PC-3 (cell line): ENCODE results near the gene ADD1. TPM values are rescaled to one million over a fixed set of nuclear protein-coding genes. Genes with fewer than 3 reads are reported as not detected.

Experiments used
- ATAC-seq: fragments of 200-7000 bp; cut with Tn5 transposase; 2 replicates; pipeline ENCODE4 v1.9.1; 2020; ENCODE audit warnings: mild to moderate bottlenecking, moderate library complexity
- BruUV-seq: library from RNA; stranded (reverse); fragments of 400-500 nt; replicated peaks from 2 replicates; lab custom pipeline; 2021; lab: Mats Ljungman, UMichigan
- CTCF ChIA-PET: fragments of 300-600 bp; sonication (Branson Sonifier 250); formaldehyde crosslinking; loops from one replicate; lab custom pipeline; 2022; ENCODE audit warnings: antibody characterized with exemption; lab: Charles Lee
- POLR2A ChIA-PET: fragments of 300-600 bp; sonication (Branson Sonifier 250); formaldehyde crosslinking; loops from one replicate; lab custom pipeline; 2022; ENCODE audit warnings: antibody characterized with exemption; ENCODE audit not compliant: unreplicated experiment; lab: Charles Lee
- DNase-seq: peaks from one replicate; pipeline ENCODE4 v3.0.0-alpha.2; 2015
- H2AFZ ChIP-seq: fragments of 300-600 bp; sonication (generic); 2 replicates; pipeline ENCODE4 v1.6.0; 2016; ENCODE audit warnings: antibody characterized with exemption, low read length
- H3F3A ChIP-seq: fragments of 300-600 bp; sonication (generic); one replicate; pipeline ENCODE4 v1.6.0; 2017; ENCODE audit warnings: antibody characterized with exemption, low read length, control low read depth, mild to moderate bottlenecking; ENCODE audit not compliant: unreplicated experiment
- H3K27ac ChIP-seq: fragments of 300-600 bp; sonication (generic); 2 replicates; pipeline ENCODE4 v1.5.1; 2016; ENCODE audit warnings: mild to moderate bottlenecking, low read length
- H3K27me3 ChIP-seq: fragments of 300-600 bp; sonication (generic); 2 replicates; pipeline ENCODE4 v1.6.1; 2016; ENCODE audit warnings: low read length, mixed read lengths
- H3K36me3 ChIP-seq: fragments of 300-600 bp; sonication (generic); 2 replicates; pipeline ENCODE4 v1.6.1; 2016; ENCODE audit warnings: low read depth, mixed run types, low read length, mixed read lengths
- H3K4me1 ChIP-seq: fragments of 300-600 bp; sonication (generic); 2 replicates; pipeline ENCODE4 v1.5.1; 2016; ENCODE audit warnings: low read length; ENCODE audit not compliant: insufficient read depth
- H3K4me2 ChIP-seq: fragments of 300-600 bp; sonication (generic); 2 replicates; pipeline ENCODE4 v1.6.0; 2016; ENCODE audit warnings: low read length
- H3K4me3 ChIP-seq: fragments of 300-600 bp; sonication (generic); 2 replicates; pipeline ENCODE4 v1.5.1; 2016; ENCODE audit warnings: mild to moderate bottlenecking, low read length, mixed read lengths
- H3K79me2 ChIP-seq: fragments of 300-600 bp; sonication (generic); 2 replicates; pipeline ENCODE4 v1.6.1; 2017; ENCODE audit warnings: low read length, mixed read lengths
- H3K9ac ChIP-seq: fragments of 300-600 bp; sonication (generic); 2 replicates; pipeline ENCODE4 v1.6.0; 2016; ENCODE audit warnings: mild to moderate bottlenecking, low read length
- H3K9me2 ChIP-seq: fragments of 300-600 bp; sonication (generic); replicated peaks from 2 replicates; pipeline ENCODE4 v1.6.1; 2016; ENCODE audit warnings: mixed run types, low read length, mixed read lengths
- H3K9me3 ChIP-seq: fragments of 300-600 bp; sonication (generic); 2 replicates; pipeline ENCODE4 v1.6.1; 2016; ENCODE audit warnings: low read length, mixed read lengths
- H4K20me1 ChIP-seq: fragments of 300-600 bp; sonication (generic); 2 replicates; pipeline ENCODE4 v1.6.1; 2016; ENCODE audit warnings: low read length, mixed read lengths
- EZH2 ChIP-seq: fragments of 300-600 bp; sonication (generic); IDR thresholded peaks from one replicate; pipeline ENCODE4 v1.6.1; 2017; ENCODE audit warnings: antibody characterized with exemption, mild to moderate bottlenecking, low read length; ENCODE audit not compliant: unreplicated experiment
- EZH2phosphoT487 ChIP-seq: fragments of 300-600 bp; sonication (generic); IDR thresholded peaks from 2 replicates; pipeline ENCODE4 v1.6.1; 2018; ENCODE audit warnings: mild to moderate bottlenecking, antibody characterized with exemption, low read length, borderline replicate concordance
- intact Hi-C: fragments of 100-400 bp; cut with micrococcal nuclease; formaldehyde crosslinking; loops from 2 replicates; pipeline ENCODE4 v1.9.0; 2023
- total RNA-seq: library from RNA; depleted of rRNA; stranded (reverse); fragments of >200 nt; gene quantifications from 2 replicates; pipeline ENCODE4 v1.2.3, GENCODE V29; 2014
- TF ChIP-seq, protein P1 (sequence below): fragments of 300-600 bp; sonication (generic); conservative IDR thresholded peaks from 2 replicates; pipeline ENCODE4 v1.5.1; 2017; ENCODE audit warnings: antibody characterized with exemption, low read depth, mild to moderate bottlenecking, low read length

Gene ADD1
- total RNA-seq, 1 experiment from 2014 or later, result 118 TPM

DNA sequence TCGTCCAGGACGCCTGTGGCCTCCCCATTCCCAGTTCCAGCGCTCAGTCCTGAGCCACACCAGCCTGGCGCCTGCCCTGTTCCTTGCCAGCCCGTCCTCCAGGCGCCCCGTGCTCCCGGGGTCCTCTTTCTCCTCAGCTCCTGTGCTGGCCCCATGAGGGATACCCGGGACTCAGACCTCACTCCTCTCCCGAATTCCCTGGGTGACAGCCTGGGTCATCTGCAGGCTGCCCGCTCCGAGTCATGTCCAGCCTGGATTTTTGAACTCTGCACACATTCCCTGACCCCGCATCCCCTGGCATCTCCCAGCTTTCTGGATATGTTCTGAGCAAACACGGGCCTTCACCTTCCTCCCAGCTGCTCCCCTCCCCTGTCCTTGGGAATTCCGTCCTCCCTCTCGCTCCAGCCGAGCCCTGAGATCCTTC is 14.9 kb upstream of the ADD1 start:
- intact Hi-C loops, result no loop called here
- TF ChIP-seq, protein P1, sequence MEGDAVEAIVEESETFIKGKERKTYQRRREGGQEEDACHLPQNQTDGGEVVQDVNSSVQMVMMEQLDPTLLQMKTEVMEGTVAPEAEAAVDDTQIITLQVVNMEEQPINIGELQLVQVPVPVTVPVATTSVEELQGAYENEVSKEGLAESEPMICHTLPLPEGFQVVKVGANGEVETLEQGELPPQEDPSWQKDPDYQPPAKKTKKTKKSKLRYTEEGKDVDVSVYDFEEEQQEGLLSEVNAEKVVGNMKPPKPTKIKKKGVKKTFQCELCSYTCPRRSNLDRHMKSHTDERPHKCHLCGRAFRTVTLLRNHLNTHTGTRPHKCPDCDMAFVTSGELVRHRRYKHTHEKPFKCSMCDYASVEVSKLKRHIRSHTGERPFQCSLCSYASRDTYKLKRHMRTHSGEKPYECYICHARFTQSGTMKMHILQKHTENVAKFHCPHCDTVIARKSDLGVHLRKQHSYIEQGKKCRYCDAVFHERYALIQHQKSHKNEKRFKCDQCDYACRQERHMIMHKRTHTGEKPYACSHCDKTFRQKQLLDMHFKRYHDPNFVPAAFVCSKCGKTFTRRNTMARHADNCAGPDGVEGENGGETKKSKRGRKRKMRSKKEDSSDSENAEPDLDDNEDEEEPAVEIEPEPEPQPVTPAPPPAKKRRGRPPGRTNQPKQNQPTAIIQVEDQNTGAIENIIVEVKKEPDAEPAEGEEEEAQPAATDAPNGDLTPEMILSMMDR, result no peak
- TF ChIP-seq EZH2, result no peak
- no peak for TF ChIP-seq EZH2phosphoT487
- no TSS peak for BruUV-seq
- no peaks in the 10 kb centered on the region for H3F3A ChIP-seq
- H3K9me2 ChIP-seq, result no peaks in the 10 kb centered on the region
- no peaks in the 10 kb centered on the region for H3K79me2 ChIP-seq
- H3K9ac ChIP-seq, result no peak overlapping the region
- H3K4me2 ChIP-seq, result no peak overlapping the region
- no peak overlapping the region for H3K4me3 ChIP-seq
- DNase-seq, result no peak
- no peak overlapping the region for H2AFZ ChIP-seq
- H4K20me1 ChIP-seq, result no peaks in the 10 kb centered on the region
- ChIA-PET POLR2A (no interaction called here), CTCF (no interaction called here)
- H3K36me3 ChIP-seq, result no peaks in the 10 kb centered on the region
- no peak for ATAC-seq
- no peak overlapping the region for H3K27ac ChIP-seq
- no peaks in the 10 kb centered on the region for H3K27me3 ChIP-seq
- no peaks in the 10 kb centered on the region for H3K4me1 ChIP-seq
- no peaks in the 10 kb centered on the region for H3K9me3 ChIP-seq

DNA sequence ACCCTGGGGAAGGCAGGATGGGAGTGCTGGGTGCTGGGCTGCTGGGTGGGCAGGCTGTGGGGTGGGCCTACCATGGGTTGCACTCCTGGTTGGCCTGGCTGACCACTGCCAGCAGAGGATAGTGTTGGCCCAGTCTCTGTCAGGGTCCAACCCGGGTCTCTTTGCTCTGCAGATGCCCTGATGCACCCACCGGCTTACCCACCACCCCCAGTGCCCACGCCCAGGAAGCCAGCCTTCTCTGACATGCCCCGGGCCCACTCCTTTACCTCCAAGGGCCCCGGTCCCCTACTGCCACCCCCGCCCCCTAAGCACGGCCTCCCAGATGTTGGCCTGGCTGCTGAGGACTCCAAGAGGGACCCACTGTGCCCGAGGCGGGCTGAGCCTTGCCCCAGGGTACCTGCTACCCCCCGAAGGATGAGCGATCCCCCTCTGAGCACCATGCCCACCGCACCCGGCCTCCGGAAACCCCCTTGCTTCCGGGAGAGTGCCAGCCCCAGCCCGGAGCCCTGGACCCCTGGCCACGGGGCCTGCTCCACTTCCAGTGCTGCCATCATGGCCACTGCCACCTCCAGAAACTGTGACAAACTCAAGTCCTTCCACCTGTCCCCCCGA is 14.2 kb upstream of the ADD1 start:
- intact Hi-C loops, result no loop called here
- ChIA-PET POLR2A (no interaction called here), CTCF (no interaction called here)
- TF ChIP-seq EZH2, result no peak
- TF ChIP-seq, protein P1, result no peak
- H3F3A ChIP-seq, result no peaks in the 10 kb centered on the region
- BruUV-seq, result no TSS peak
- H3K36me3 ChIP-seq, result no peaks in the 10 kb centered on the region
- no peaks in the 10 kb centered on the region for H3K4me1 ChIP-seq
- DNase-seq (no peak), ATAC-seq (no peak)
- H3K9ac ChIP-seq, result no peak overlapping the region
- H3K9me3 ChIP-seq, result no peaks in the 10 kb centered on the region
- no peaks in the 10 kb centered on the region for H3K9me2 ChIP-seq
- no peaks in the 10 kb centered on the region for H4K20me1 ChIP-seq
- no peak overlapping the region for H3K4me3 ChIP-seq
- no peak overlapping the region for H3K27ac ChIP-seq
- H3K27me3 ChIP-seq, result no peaks in the 10 kb centered on the region
- no peaks in the 10 kb centered on the region for H3K79me2 ChIP-seq
- H3K4me2 ChIP-seq, result no peak overlapping the region
- no peak overlapping the region for H2AFZ ChIP-seq

- H3K4me1 ChIP-seq, result no peaks in the 10 kb centered on the region
- H3K9me2 ChIP-seq, result no peaks in the 10 kb centered on the region
- BruUV-seq, result no TSS peak
- H3K27ac ChIP-seq, result no peak overlapping the region
- no peaks in the 10 kb centered on the region for H3K36me3 ChIP-seq
- no peaks in the 10 kb centered on the region for H4K20me1 ChIP-seq
- ChIA-PET POLR2A (no interaction called here), CTCF (no interaction called here)
- no peak overlapping the region for H3K4me3 ChIP-seq
- H3K9ac ChIP-seq, result no peak overlapping the region
- H2AFZ ChIP-seq, result no peak overlapping the region
- H3K27me3 ChIP-seq, result no peaks in the 10 kb centered on the region
- no peak for DNase-seq
- no peaks in the 10 kb centered on the region for H3F3A ChIP-seq
- TF ChIP-seq EZH2phosphoT487, result no peak
- TF ChIP-seq, protein P1, result no peak
- TF ChIP-seq EZH2, result no peak
- no peak for ATAC-seq
- H3K9me3 ChIP-seq, result no peaks in the 10 kb centered on the region
- H3K79me2 ChIP-seq, result no peaks in the 10 kb centered on the region
- intact Hi-C loops, result no loop called here
- no peak overlapping the region for H3K4me2 ChIP-seq
These were observed 13.7 kb upstream of the ADD1 start for GRCh38 chr4:2829933-2830451.
